Measurements from ENCODE around the gene PRXL2A.

DNA sequence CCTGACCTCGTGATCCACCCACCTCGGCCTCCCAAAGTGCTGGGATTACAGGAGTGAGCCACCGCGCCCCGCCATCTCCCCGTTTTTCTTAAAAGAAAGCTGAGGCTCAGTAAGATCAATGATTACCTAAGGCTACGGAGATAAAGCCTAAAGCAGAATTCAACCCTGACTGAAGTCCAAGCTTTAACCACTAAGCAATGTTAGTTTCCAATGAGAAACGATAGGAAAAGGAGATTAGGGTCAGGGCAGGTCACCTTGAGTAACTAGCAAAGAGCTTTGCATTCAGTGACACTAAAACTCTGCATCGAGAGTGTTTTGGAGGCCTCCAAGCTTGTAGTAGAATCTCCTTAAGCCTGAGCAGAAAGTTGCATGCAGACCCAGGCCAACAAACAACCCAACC, 17.6 kb upstream of the PRXL2A start:
- TF ChIP-seq, protein P1, sequence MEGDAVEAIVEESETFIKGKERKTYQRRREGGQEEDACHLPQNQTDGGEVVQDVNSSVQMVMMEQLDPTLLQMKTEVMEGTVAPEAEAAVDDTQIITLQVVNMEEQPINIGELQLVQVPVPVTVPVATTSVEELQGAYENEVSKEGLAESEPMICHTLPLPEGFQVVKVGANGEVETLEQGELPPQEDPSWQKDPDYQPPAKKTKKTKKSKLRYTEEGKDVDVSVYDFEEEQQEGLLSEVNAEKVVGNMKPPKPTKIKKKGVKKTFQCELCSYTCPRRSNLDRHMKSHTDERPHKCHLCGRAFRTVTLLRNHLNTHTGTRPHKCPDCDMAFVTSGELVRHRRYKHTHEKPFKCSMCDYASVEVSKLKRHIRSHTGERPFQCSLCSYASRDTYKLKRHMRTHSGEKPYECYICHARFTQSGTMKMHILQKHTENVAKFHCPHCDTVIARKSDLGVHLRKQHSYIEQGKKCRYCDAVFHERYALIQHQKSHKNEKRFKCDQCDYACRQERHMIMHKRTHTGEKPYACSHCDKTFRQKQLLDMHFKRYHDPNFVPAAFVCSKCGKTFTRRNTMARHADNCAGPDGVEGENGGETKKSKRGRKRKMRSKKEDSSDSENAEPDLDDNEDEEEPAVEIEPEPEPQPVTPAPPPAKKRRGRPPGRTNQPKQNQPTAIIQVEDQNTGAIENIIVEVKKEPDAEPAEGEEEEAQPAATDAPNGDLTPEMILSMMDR (conservative IDR thresholded peaks at IDR 0.05; ENCODE audit: low read depth in 2 of 2) = no peak
- no peak for TF ChIP-seq EZH2phosphoT487 (IDR thresholded peaks at IDR 0.05; ENCODE audit: unreplicated experiment)
- TF ChIP-seq POLR2AphosphoS5 (IDR thresholded peaks at IDR 0.05; ENCODE audit: low read depth) = no peak
- no peak for TF ChIP-seq ZNF331 (CRISPR knock-in tag; IDR thresholded peaks at IDR 0.05; ENCODE audit: low read depth)

Measured in GM23338 (cell line).